GM21423 (cell line): ENCODE data around the gene PPIL6.
"Not testable (repeated sequence)": the region's sequence is repeated elsewhere in the genome, so short reads cannot be mapped to it uniquely, and the experiment has no call there.

Experiments
- ATAC-seq: cut with Tn5 transposase; IDR thresholded peaks from one replicate; pipeline ENCODE4 v1.9.1; 2021; ENCODE audit warnings: mild to moderate bottlenecking, moderate library complexity; ENCODE audit not compliant: unreplicated experiment

PPIL6 gene

GRCh38 chr6:109369728-109370127 lies 70.7 kb downstream of the PPIL6 start:
- ATAC-seq: no peak

GRCh38 chr6:109364382-109365078 lies 75.9 kb downstream of the PPIL6 start:
- not testable (repeated sequence) for ATAC-seq

DNA sequence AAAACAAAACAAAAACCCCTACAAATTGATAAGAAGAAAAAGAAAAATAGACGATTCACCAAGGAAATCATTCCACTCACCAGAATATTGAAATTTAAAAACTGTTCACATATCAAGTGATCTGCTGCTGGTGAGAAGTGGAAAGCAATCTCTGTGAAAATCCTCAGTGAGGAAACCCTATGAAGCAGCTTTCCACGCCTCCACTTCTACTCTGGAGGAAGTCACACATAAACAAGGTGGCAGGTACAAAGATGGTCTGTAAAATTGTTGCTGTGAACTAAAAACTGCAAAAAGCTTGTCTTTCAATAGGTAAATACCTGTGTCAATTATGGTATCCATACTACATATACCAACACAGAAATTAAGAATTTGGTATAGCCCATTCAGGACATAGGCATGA lies 76.7 kb downstream of the PPIL6 start:
- no peak for ATAC-seq

- no peak for ATAC-seq
These were observed 78.1 kb downstream of the PPIL6 start for GRCh38 chr6:109362102-109362884.

- ATAC-seq: no peak
These were observed 79.6 kb downstream of the PPIL6 start for GRCh38 chr6:109360791-109361190.

- ATAC-seq: no peak
These were observed 80.1 kb downstream of the PPIL6 start for GRCh38 chr6:109360281-109360680.

GRCh38 chr6:109359248-109359647 lies 81.2 kb downstream of the PPIL6 start:
- ATAC-seq: no peak

- ATAC-seq: no peak
These were observed 82.2 kb downstream of the PPIL6 start for GRCh38 chr6:109358204-109358603.

GRCh38 chr6:109356237-109356636 lies 84.2 kb downstream of the PPIL6 start:
- ATAC-seq: no peak

- no peak for ATAC-seq
These were observed 88.9 kb downstream of the PPIL6 start for GRCh38 chr6:109351231-109352130.

DNA sequence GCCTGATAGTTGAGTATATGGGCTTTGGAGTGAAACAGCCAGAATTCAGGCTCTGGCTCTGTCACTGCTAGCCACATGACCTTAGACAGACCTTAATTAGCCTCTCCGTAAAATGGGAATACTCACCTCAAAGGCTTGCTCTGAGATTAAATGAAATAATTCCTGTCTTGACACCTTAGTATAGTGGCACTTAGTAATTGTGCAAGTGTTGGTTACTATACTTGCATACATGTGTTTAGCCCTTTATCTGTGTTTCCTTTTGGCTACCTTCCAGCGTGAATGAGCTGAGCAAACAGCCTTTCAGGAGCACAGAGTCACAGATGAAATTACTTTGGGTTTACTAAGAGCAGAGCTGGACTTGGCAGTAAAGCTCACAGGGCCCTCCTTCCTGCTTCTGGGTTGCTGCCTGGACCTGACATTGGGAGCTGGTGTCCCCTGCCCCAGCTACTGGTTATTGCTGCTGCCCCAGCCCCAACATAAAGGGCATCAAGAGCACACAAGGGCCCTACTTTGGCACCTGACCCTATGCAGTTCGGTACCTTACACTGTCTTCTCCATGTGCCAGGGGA lies 90.9 kb downstream of the PPIL6 start:
- no peak for ATAC-seq

DNA sequence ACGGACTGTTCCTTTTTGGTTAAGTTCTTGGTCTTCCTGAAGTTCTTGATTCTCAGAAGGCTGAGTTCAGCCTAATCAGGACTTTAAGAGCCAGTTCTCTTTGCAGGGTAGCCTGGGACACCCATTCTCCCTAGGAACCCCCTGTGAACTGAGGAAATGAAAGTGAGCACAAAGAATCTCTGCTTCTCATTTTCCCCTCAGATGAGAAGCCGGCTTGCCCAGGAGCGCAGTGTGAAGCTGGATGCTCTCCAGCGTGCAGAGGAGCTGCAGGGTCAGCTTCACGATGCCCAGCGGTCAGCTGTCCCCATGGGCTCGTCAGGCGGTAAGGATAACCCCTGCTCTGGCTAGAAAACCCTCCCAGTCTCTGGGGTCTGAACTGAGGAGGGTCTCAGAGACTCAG lies 92.2 kb downstream of the PPIL6 start:
- no peak for ATAC-seq

DNA sequence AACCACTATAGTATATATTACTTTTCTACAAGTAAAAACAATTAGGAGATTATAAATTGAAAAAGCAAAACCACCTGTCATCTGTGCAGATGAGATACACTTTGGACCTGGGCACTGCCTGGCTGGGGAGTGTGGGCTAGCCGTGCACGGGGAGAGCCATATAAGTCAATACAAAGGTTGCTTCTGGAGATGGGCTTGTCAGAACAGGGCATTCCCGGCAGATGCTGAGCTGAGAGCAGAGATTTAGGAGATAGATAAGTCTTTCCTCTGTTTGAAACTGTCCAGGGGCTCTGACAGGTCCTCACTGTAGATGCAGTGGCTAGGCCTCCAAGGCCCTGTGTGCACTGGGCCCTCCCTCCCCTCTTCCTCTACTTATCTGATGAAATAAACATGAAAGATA lies 92.6 kb downstream of the PPIL6 start:
- ATAC-seq: no peak

DNA sequence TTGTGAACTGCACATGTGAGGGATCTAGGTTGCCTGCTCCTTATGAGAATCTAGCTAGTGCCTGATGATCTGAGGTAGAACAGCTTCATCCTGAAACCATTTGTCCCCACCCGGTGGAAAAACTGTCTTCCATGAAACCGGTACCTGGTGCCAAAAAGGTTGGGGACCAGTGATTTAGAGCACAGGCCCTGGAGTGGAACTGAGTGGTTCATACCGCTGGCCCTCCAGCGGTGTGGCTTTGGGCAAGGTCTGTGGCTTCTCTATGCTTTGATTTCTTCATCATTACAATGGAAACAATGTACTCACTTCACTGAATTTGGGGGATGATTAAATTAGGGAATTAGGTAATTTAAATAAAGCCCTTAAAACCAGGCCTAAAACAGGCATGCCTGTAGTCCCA lies 94.4 kb downstream of the PPIL6 start:
- ATAC-seq: no peak

DNA sequence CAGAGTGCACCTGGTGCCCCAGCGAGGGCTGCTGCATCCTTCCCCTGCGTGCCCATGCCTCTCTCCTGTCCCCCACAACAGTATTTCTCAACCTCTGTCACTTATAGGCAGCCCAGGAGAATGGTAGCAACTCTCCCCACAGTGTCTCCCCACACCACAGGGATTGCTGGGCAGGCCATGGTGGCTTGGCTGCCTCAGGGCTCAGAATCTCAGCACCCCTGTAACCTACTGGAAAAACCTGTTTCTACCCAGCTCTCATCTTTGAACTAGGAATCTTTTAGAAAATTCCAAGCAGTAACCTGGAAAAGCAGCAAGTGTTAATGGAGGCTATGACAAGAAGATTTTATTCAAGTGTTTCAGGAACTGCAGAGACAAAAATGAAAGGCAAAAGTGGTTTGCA lies 96.2 kb downstream of the PPIL6 start:
- no peak for ATAC-seq

- no peak for ATAC-seq
These were observed 96.9 kb downstream of the PPIL6 start for GRCh38 chr6:109343518-109343917.

GRCh38 chr6:109342911-109343310 lies 97.5 kb downstream of the PPIL6 start:
- no peak for ATAC-seq

DNA sequence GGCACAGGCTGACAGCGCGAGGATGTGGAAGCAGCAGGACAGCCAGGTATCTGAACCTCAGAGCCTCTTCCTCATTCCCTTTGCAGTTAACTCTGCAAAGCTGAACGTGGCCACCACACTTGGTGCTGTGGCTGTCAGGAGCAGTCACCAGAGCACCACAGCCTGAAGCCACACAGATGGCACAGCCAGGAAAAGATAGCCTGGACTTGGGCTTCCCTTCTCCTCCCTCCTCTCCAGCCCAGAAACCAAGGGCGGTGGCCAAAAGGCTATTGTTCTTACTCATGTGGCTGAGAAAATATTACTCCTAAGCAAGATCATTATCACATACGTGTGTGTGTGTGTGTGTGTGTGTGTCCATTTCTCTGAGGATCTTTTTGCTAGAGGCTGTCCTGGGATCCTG lies 97.9 kb downstream of the PPIL6 start:
- ATAC-seq: no peak

DNA sequence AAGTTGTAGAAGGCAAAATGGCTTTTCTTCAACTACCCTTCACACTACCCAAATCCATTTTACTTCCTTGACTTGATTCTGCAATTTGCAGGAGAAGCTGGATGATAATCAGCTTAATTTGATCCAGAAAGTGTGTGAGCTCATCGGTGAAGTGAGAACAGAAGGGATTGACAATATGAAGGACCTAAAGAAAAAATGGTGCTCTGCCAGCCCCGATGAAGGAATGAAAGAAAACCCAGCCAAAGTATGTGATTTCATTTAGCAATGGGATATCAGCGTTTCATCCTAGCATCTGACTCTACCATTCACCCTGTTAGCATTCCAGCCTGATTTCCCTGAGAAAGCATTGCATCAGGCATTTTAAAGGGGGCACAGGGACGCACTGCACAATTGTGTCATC lies 99.6 kb downstream of the PPIL6 start:
- ATAC-seq: no peak
